Measurements from ENCODE around the gene HBG2. TPM values are rescaled to one million over a fixed set of nuclear protein-coding genes. Genes with fewer than 3 reads are reported as not detected.

Gene HBG2
- total and polyA plus RNA-seq, 2 of the 8 experiments (the other 6 are each of a cell fraction or from before 2014, with no cell fraction given), result 0.23 TPM; not detected in 1

DNA sequence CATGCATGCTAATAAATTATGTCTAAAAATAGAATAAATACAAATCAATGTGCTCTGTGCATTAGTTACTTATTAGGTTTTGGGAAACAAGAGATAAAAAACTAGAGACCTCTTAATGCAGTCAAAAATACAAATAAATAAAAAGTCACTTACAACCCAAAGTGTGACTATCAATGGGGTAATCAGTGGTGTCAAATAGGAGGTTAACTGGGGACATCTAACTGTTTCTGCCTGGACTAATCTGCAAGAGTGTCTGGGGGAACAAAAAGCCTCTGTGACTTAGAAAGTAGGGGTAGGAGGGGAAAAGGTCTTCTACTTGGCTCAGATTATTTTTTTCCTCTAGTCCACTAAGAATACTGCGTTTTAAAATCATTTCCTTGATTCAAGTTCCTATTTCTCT, 26.9 kb downstream of the HBG2 start:
- H2BK20ac ChIP-seq (ENCODE audit: low read length), result no peak overlapping the region
- no peak overlapping the region for H3K56ac ChIP-seq (replicated peaks; ENCODE audit: insufficient read length, low read depth, low read length)
- no peak overlapping the region for H2BK5ac ChIP-seq (ENCODE audit: low read depth, low read length)
- no peak overlapping the region for H3K23ac ChIP-seq (ENCODE audit: insufficient read length)
- POLR2A ChIA-PET (ENCODE audit: partially characterized antibody), result no interaction called here
- no peak overlapping the region for H3K4me2 ChIP-seq (ENCODE audit: insufficient read depth in 1 of 2, low read depth in 2 of 2, low read length in 2 of 2)
- no peaks in the 10 kb centered on the region; the same call in 1 of the 2 replicates for H3K23me2 ChIP-seq (ENCODE audit: low read depth, low read length)
- no peaks in the 10 kb centered on the region for H4K20me1 ChIP-seq (replicated peaks in 1 of 2; ENCODE audit: control insufficient read depth in 1 of 2, insufficient read depth in 2 of 2, low read length in 2 of 2)
- no peaks in the 10 kb centered on the region for H3K36me3 ChIP-seq (ENCODE audit: control insufficient read depth in 2 of 4, insufficient read depth in 4 of 4, low read length in 3 of 4)
- H3K9ac ChIP-seq (replicated peaks in 1 of 4; ENCODE audit: extremely low read depth in 1 of 4, low read depth in 3 of 4, low read length in 3 of 4), result no peak overlapping the region
- no peak overlapping the region for H3K27ac ChIP-seq (ENCODE audit: low read depth, low read length)
- H2BK15ac ChIP-seq (ENCODE audit: low read length), result no peak overlapping the region
- TF ChIP-seq TAF7 (optimal IDR thresholded peaks at IDR 0.05; ENCODE audit: borderline replicate concordance, low read depth, low read length) (no peak), RXRA (IDR thresholded peaks at IDR 0.05; ENCODE audit: insufficient read depth, low read depth, low read length) (no peak), POLR2A (IDR thresholded peaks at IDR 0.05; ENCODE audit: control extremely low read depth in 1 of 2, low read depth in 2 of 2, low read length in 2 of 2) (no peak), NANOG (IDR thresholded peaks at IDR 0.05; ENCODE audit: insufficient read depth, low read depth, low read length, poor library complexity, severe bottlenecking) (no peak), CBX5 (IDR thresholded peaks at IDR 0.05; ENCODE audit: low read depth, low read length) (no peak), CHD1 (IDR thresholded peaks at IDR 0.05; ENCODE audit: low read depth, low read length) (no peak), MAFK (IDR thresholded peaks at IDR 0.05; ENCODE audit: low read depth, low read length) (no peak), RFX5 (IDR thresholded peaks at IDR 0.05; ENCODE audit: borderline replicate concordance, low read depth, low read length) (no peak), NRF1 (IDR thresholded peaks at IDR 0.05; ENCODE audit: low read depth, low read length) (no peak)
- TF ChIP-seq, protein P1, sequence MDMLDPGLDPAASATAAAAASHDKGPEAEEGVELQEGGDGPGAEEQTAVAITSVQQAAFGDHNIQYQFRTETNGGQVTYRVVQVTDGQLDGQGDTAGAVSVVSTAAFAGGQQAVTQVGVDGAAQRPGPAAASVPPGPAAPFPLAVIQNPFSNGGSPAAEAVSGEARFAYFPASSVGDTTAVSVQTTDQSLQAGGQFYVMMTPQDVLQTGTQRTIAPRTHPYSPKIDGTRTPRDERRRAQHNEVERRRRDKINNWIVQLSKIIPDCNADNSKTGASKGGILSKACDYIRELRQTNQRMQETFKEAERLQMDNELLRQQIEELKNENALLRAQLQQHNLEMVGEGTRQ (IDR thresholded peaks at IDR 0.05; ENCODE audit: low read length), result no peak
- H4K91ac ChIP-seq (replicated peaks; ENCODE audit: insufficient read length, low read length), result no peak overlapping the region
- no peak for FAIRE-seq
- CTCF ChIA-PET (ENCODE audit: partially characterized antibody), result no interaction called here
- H3K14ac ChIP-seq (ENCODE audit: insufficient read length), result no peak overlapping the region
- no peak overlapping the region for H2BK12ac ChIP-seq (ENCODE audit: low read depth, low read length)
- no peaks in the 10 kb centered on the region for H3K9me3 ChIP-seq (ENCODE audit: insufficient read depth in 2 of 2, low read depth in 1 of 2, low read length in 1 of 2)
- H3K4ac ChIP-seq (replicated peaks; ENCODE audit: insufficient read length, low read depth, low read length), result no peak overlapping the region
- H2AK5ac ChIP-seq (ENCODE audit: low read depth, low read length), result no peak overlapping the region
- H3K4me1 ChIP-seq (replicated peaks in 1 of 4; ENCODE audit: control insufficient read depth in 3 of 4, insufficient read depth in 4 of 4, low read length in 3 of 4), result no peaks in the 10 kb centered on the region
- no peaks in the 10 kb centered on the region for H3K79me2 ChIP-seq (ENCODE audit: control insufficient read depth in 1 of 2, insufficient read depth in 2 of 2, low read length in 2 of 2)
- no peak for DNase-seq (ENCODE audit: low read depth in 1 of 2, low spot score in 2 of 2)
- H3K18ac ChIP-seq (ENCODE audit: extremely low read depth, low read length), result no peak overlapping the region
- H2AFZ ChIP-seq (ENCODE audit: low read length), result no peak overlapping the region
- H3K4me3 ChIP-seq (ENCODE audit: extremely low read depth in 1 of 4, insufficient read depth in 2 of 4, low read depth in 3 of 4, low read length in 4 of 4), result no peak overlapping the region
- H3K27me3 ChIP-seq (replicated peaks in 1 of 4; ENCODE audit: control insufficient read depth in 3 of 4, extremely low read depth in 1 of 4, insufficient read depth in 3 of 4, low read length in 3 of 4), result no peaks in the 10 kb centered on the region
- no peaks in the 10 kb centered on the region for H3K79me1 ChIP-seq (ENCODE audit: low read depth, low read length)
- 70% methylated on average over 1 of the region's 1 CpG; no CpG with 5 or more reads in 1 of the 2 experiments for WGBS, 2 experiments (ENCODE audit: extremely low coverage in 1 of 2, insufficient coverage in 1 of 2, insufficient read length in 1 of 2, insufficient replicate concordance in 2 of 2, low coverage in 1 of 2, low lambda C conversion rate in 2 of 2, missing lambda C conversion rate in 1 of 2)
- no peak overlapping the region for H4K5ac ChIP-seq (ENCODE audit: insufficient read length, low read depth, low read length)
- no peak overlapping the region for H4K8ac ChIP-seq (ENCODE audit: extremely low read depth, insufficient read depth, low read length)
- no peak overlapping the region for H2BK120ac ChIP-seq (replicated peaks; ENCODE audit: low read depth, low read length)
